ENCODE measurements around the gene GLI3.

DNA sequence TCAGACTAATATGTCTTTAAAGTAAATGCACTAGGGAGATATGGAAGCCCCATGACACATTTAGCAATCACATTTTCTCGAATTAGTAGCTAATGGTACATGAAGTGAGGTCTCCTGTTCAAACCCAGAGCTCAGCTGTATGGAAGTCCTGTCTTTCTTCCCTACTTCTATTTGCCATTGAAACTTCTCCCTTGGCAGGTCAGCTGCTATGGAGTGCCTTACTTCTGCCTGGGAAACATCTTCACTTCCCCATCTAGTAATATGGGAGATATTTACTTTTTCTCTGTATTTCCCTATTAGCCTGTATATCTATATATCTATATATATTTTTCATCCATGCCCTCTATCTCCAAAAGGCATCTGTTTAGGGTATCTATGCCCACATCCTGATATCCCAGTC, 308.8 kb downstream of the GLI3 start:
- TF ChIP-seq EZH2 (IDR thresholded peaks at IDR 0.05; ENCODE audit: insufficient read depth, poor library complexity, severe bottlenecking) (no peak), EZH2phosphoT487 (IDR thresholded peaks at IDR 0.05; ENCODE audit: insufficient read depth, low read depth) (no peak)

Data from GM23248 (cell line).